Tibial nerve (tissue), 4 donors: ENCODE measurements around the gene KCNE5. TPM values are rescaled to one million over a fixed set of nuclear protein-coding genes. Genes with fewer than 3 reads are reported as not detected.
"Not testable (repeated sequence)": the region's sequence is repeated elsewhere in the genome, so short reads cannot be mapped to it uniquely, and the experiment has no call there.

Experiments used
- DNase-seq, 2 donors: peaks; one replicate each; pipeline ENCODE4 v3.0.0-alpha.2; 2019; ENCODE audit warnings: low spot score in 2 of 2
- H3K27ac ChIP-seq, 4 donors: fragments of 200-600 bp; sonication (generic) in 3 of 4; one replicate each; pipeline ENCODE4 v1.5.1; 2017 to 2019; ENCODE audit warnings: mild to moderate bottlenecking in 1 of 4
- H3K27me3 ChIP-seq, 2 donors: fragments of 200-600 bp; sonication (generic) in 1 of 2; one replicate each; pipeline versions ENCODE4 v1.5.1 to v1.6.0; 2017 to 2019
- H3K36me3 ChIP-seq, 3 donors: fragments of 200-600 bp; sonication (generic); one replicate each; pipeline ENCODE4 v1.5.1; 2018 to 2019
- H3K4me1 ChIP-seq, 4 donors: fragments of 200-600 bp; sonication (generic) in 3 of 4; one replicate each; pipeline ENCODE4 v1.5.1; 2017 to 2019
- H3K4me3 ChIP-seq, 4 donors: fragments of 200-600 bp; sonication (generic) in 3 of 4; one replicate each; pipeline ENCODE4 v1.5.1; 2017 to 2019; ENCODE audit warnings: mild to moderate bottlenecking in 1 of 4, moderate library complexity in 1 of 4
- H3K9me3 ChIP-seq, 4 donors: fragments of 200-600 bp; sonication (generic) in 3 of 4; one replicate each; pipeline ENCODE4 v1.5.1; 2017 to 2019
- CTCF ChIP-seq, 5 experiments: fragments of 200-600 bp in 3 of 5; fragments of 450-650 bp in 2 of 5; sonication (generic) in 3 of 5; IDR thresholded peaks; one replicate each; pipeline ENCODE4 v1.5.1; 2016 to 2019; ENCODE audit warnings: antibody characterized with exemption in 5 of 5, mild to moderate bottlenecking in 3 of 5, moderate library complexity in 2 of 5
- EP300 ChIP-seq, 2 donors: sonication (generic); formaldehyde crosslinking; IDR thresholded peaks; one replicate each; pipeline ENCODE4 v1.6.1; 2017; ENCODE audit warnings: antibody characterized with exemption in 2 of 2, mild to moderate bottlenecking in 1 of 2
- POLR2A ChIP-seq, 2 donors: fragments of 450-650 bp; IDR thresholded peaks; one replicate each; pipeline ENCODE4 v1.6.1; 2017; ENCODE audit warnings: antibody characterized with exemption in 2 of 2, mild to moderate bottlenecking in 2 of 2, moderate library complexity in 2 of 2
- WGBS, 2 donors: methylation state at CpG; one replicate each; pipeline ENCODE4 v1.1.5; 2018; 5-methylcytosine and 5-hydroxymethylcytosine counted together
- total RNA-seq, 4 donors: library from RNA; depleted of rRNA; stranded (reverse); fragments of >200 nt; gene quantifications; one replicate each; pipeline ENCODE4 v1.1.0, GENCODE V29; 2016

KCNE5 gene
- total RNA-seq, 4 donors from 2014 or later = 0.66 TPM; not detected in 3

GRCh38 chrX:109658391-109658790, 33.4 kb upstream of the KCNE5 start:
- Histone ChIP-seq H3K36me3 (peaks cover 0 to 29% (median 0%) of the 10 kb centered on the region in 3 donors), H3K27ac (no peak overlapping the region), H3K9me3 (no peaks in the 10 kb centered on the region), H3K4me1 (no peaks in the 10 kb centered on the region), H3K27me3 (peaks cover 0 to 16% of the 10 kb centered on the region in 2 donors), H3K4me3 (no peak overlapping the region)
- TF ChIP-seq EP300 (IDR thresholded peaks at IDR 0.05) = no peak
- no peak for TF ChIP-seq CTCF (IDR thresholded peaks at IDR 0.05)
- no peak for TF ChIP-seq POLR2A (IDR thresholded peaks at IDR 0.05)
- no peak for DNase-seq
- WGBS, 2 donors = 100% methylated on average over 1 of the region's 1 CpG

- DNase-seq, H3K4me1 ChIP-seq, H3K27ac ChIP-seq, H3K9me3 ChIP-seq, H3K4me3 ChIP-seq: not testable (repeated sequence)
- WGBS, 2 donors = 68 to 100% methylated on average over 1 to 4 of the region's 4 CpGs
- Histone ChIP-seq H3K36me3 (peaks cover 0 to 23% (median 0%) of the 10 kb centered on the region in 3 donors), H3K27me3 (peaks cover 0 to 10% of the 10 kb centered on the region in 2 donors)
Observed at GRCh38 chrX:109657364-109657763, 32.4 kb upstream of the KCNE5 start.

DNA sequence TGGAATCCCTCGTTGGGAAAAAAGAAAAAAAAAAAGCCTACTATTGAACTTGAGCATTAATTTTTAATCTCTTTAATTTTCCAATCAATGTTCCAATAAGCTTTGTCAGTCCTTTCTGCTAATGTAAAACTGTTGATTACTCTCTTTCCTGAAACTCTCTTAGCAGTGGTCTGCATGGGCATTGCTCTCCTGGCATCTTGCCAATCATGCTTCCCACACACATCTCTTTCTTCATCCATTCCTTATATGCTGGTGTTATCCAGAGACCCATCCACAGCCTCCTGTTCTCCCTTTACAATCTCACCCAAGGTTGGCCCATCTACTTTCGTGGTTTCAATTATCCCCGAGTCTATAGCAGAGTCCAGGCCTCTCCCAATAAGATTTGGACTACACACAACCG, 31.8 kb upstream of the KCNE5 start:
- no peak for DNase-seq
- no peak overlapping the region for H3K27ac ChIP-seq
- no peaks in the 10 kb centered on the region for H3K9me3 ChIP-seq
- 71 to 83% methylated on average over 4 of the region's 4 CpGs for WGBS, 2 donors
- peaks cover 0 to 19% (median 0%) of the 10 kb centered on the region in 3 donors for H3K36me3 ChIP-seq
- H3K27me3 ChIP-seq = peaks cover 0 to 5% of the 10 kb centered on the region in 2 donors
- no peak overlapping the region for H3K4me3 ChIP-seq
- TF ChIP-seq CTCF (IDR thresholded peaks at IDR 0.05) = no peak
- TF ChIP-seq POLR2A (IDR thresholded peaks at IDR 0.05) = no peak
- TF ChIP-seq EP300 (IDR thresholded peaks at IDR 0.05) = no peak
- H3K4me1 ChIP-seq = no peaks in the 10 kb centered on the region

GRCh38 chrX:109655502-109656201, 30.7 kb upstream of the KCNE5 start:
- TF ChIP-seq CTCF (IDR thresholded peaks at IDR 0.05) = no peak
- TF ChIP-seq EP300 (IDR thresholded peaks at IDR 0.05) = no peak
- no peak for TF ChIP-seq POLR2A (IDR thresholded peaks at IDR 0.05)
- H3K4me1 ChIP-seq = no peaks in the 10 kb centered on the region
- no peak overlapping the region for H3K27ac ChIP-seq
- no peak overlapping the region for H3K4me3 ChIP-seq
- peaks cover 0 to 19% (median 0%) of the 10 kb centered on the region in 3 donors for H3K36me3 ChIP-seq
- 66 to 85% methylated on average over 4 of the region's 4 CpGs for WGBS, 2 donors
- H3K27me3 ChIP-seq = peaks cover 0 to 4% of the 10 kb centered on the region in 2 donors
- H3K9me3 ChIP-seq = no peaks in the 10 kb centered on the region
- no peak for DNase-seq

DNA sequence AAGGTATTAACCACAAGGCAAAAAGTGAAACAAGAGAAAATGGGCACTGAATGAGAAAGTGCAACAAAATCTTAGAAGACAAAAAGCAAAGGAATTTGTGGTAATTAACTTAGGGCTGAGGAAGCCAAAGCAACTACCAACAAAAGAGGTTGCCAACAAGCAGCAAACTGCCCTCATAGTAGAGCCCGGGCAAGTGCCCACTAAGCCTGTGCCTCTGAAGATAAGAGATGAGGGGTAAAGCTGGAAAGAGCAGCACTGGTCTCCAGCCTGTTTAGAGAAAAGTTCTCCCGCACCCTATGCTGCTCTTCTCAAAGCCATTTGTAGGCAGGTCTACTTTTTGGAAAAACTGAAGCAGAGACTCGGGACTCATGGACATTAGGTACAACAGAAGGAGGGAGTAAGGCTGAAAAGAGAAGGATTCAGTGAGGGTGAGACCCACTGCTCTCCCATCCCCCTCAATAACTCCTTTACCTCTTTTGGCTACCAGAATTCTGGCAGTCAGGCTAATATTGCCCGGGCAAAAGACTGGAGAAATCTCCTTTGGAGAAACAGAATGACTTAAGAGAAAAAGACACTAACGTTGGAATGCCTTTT, 29.6 kb upstream of the KCNE5 start:
- Histone ChIP-seq H3K9me3 (no peaks in the 10 kb centered on the region), H3K4me1 (no peaks in the 10 kb centered on the region), H3K27me3 (peaks cover 0 to 4% of the 10 kb centered on the region in 2 donors), H3K27ac (no peak overlapping the region), H3K4me3 (no peak overlapping the region), H3K36me3 (peaks cover 0 to 19% (median 0%) of the 10 kb centered on the region in 3 donors)
- no peak for TF ChIP-seq EP300 (IDR thresholded peaks at IDR 0.05)
- no peak for TF ChIP-seq CTCF (IDR thresholded peaks at IDR 0.05)
- no peak for TF ChIP-seq POLR2A (IDR thresholded peaks at IDR 0.05)
- DNase-seq = no peak
- 77 to 89% methylated on average over 5 of the region's 5 CpGs for WGBS, 2 donors

- H3K27ac ChIP-seq, DNase-seq, H3K36me3 ChIP-seq, H3K4me3 ChIP-seq, H3K4me1 ChIP-seq, H3K27me3 ChIP-seq, H3K9me3 ChIP-seq: not testable (repeated sequence)
- 93 to 96% methylated on average over 14 to 19 of the region's 19 CpGs for WGBS, 2 donors
Observed at GRCh38 chrX:109644671-109645070, 19.7 kb upstream of the KCNE5 start.
